A549 (cell line): ENCODE data around the gene BICRA. TPM values are rescaled to one million over a fixed set of nuclear protein-coding genes. Genes with fewer than 3 reads are reported as not detected.

ENCODE experiments used
- ATAC-seq, 2 experiments: fragments of 200-7000 bp in 1 of 2; fragments of >200 bp in 1 of 2; cut with Nextera tagmentation in 1 of 2; cut with Tn5 transposase in 1 of 2; 3 replicates each; pipeline versions ENCODE4 v1.8.0 to v1.9.1; 2018 to 2020; ENCODE audit warnings: mild to moderate bottlenecking in 1 of 2, moderate library complexity in 1 of 2
- CTCF ChIA-PET: fragments of 300-600 bp; sonication (Branson Sonifier 250); formaldehyde crosslinking; extraction: SDS; loops from one replicate; lab custom pipeline; 2021; ENCODE audit warnings: antibody characterized with exemption, inconsistent platforms; lab: Yijun Ruan, JAX
- POLR2A ChIA-PET: fragments of 350-600 bp; formaldehyde crosslinking; extraction: SDS; loops from one replicate; lab custom pipeline; 2021; ENCODE audit warnings: antibody characterized with exemption, inconsistent platforms; lab: Yijun Ruan, JAX
- DNase-seq, 2 experiments: peaks; one replicate each; pipeline versions ENCODE4 v3.0.0 to v3.0.0-alpha.2; 2011 to 2016; ENCODE audit warnings: low read depth in 1 of 2, low spot score in 1 of 2
- FAIRE-seq: peaks from 2 replicates; lab custom pipeline; 2011; peaks lifted over from hg19 to GRCh38; lab: Jason Lieb, UNC
- H3K27ac ChIP-seq, 2 experiments: fragments of >200 bp; sonication (Bioruptor Twin); formaldehyde crosslinking; 3 replicates each; pipeline ENCODE4 v1.5.1; 2016 to 2017
- H3K4me1 ChIP-seq: fragments of >200 bp; sonication (Bioruptor Twin); formaldehyde crosslinking; 3 replicates; pipeline ENCODE4 v1.6.1; 2016
- H3K4me2 ChIP-seq: fragments of >200 bp; sonication (Bioruptor Twin); formaldehyde crosslinking; 3 replicates; pipeline ENCODE4 v1.6.1; 2016
- H3K4me3 ChIP-seq: fragments of >200 bp; sonication (Bioruptor Twin); formaldehyde crosslinking; 3 replicates; pipeline ENCODE4 v1.5.1; 2016
- H3K9me3 ChIP-seq: fragments of >200 bp; sonication (Bioruptor Twin); formaldehyde crosslinking; 3 replicates; pipeline ENCODE4 v1.6.1; 2016
- BHLHE40 ChIP-seq: IDR thresholded peaks from 2 replicates; pipeline ENCODE4 v1.6.1; 2012; ENCODE audit warnings: low read depth, low read length, inconsistent platforms
- CBX8 ChIP-seq: fragments of 200-600 bp; sonication (generic); IDR thresholded peaks from 2 replicates; pipeline ENCODE4 v1.6.1; 2016
- CHD2 ChIP-seq: fragments of 150-350 bp; IDR thresholded peaks from 2 replicates; pipeline ENCODE4 v1.6.1; 2014; ENCODE audit warnings: low read length; ENCODE audit not compliant: partially characterized antibody
- CHD4 ChIP-seq: fragments of 200-600 bp; sonication (generic); IDR thresholded peaks from 2 replicates; pipeline ENCODE4 v1.6.1; 2016; ENCODE audit warnings: antibody characterized with exemption, mild to moderate bottlenecking, borderline replicate concordance
- EHMT2 ChIP-seq: fragments of 200-600 bp; sonication (generic); IDR thresholded peaks from 2 replicates; pipeline ENCODE4 v1.6.1; 2016; ENCODE audit warnings: antibody characterized with exemption, low read depth, mild to moderate bottlenecking, moderate library complexity
- FOSB ChIP-seq: fragments of 250-450 bp; sonication (Bioruptor Pico); IDR thresholded peaks from 2 replicates; pipeline ENCODE4 v1.5.0; 2020; ENCODE audit warnings: mild to moderate bottlenecking, moderate library complexity
- FOSL2 ChIP-seq, 2 experiments: fragments of 450-650 bp in 1 of 2; fragments of >200 bp in 1 of 2; sonication (Bioruptor Twin) in 1 of 2; formaldehyde crosslinking; IDR thresholded peaks; 2 replicates each; pipeline versions ENCODE4 v1.5.0 to v1.6.1; 2016 to 2020; ENCODE audit warnings: mild to moderate bottlenecking in 1 of 2, moderate library complexity in 1 of 2
- GATA3 ChIP-seq: IDR thresholded peaks from 2 replicates; pipeline ENCODE4 v1.6.1; 2012; ENCODE audit warnings: borderline replicate concordance
- HEYL ChIP-seq: fragments of 250-450 bp; sonication (Bioruptor Pico); IDR thresholded peaks from 2 replicates; pipeline ENCODE4 v1.8.0; 2021; ENCODE audit warnings: mild to moderate bottlenecking, moderate library complexity
- HOXA7 ChIP-seq: fragments of 250-450 bp; sonication (Bioruptor Pico); IDR thresholded peaks from 2 replicates; pipeline ENCODE4 v1.5.0; 2020; ENCODE audit warnings: mild to moderate bottlenecking, moderate library complexity
- HOXB13 ChIP-seq: fragments of 250-450 bp; sonication (Bioruptor Pico); IDR thresholded peaks from 2 replicates; pipeline ENCODE4 v1.5.0; 2020; ENCODE audit warnings: low read depth, mild to moderate bottlenecking, moderate library complexity
- HOXB5 ChIP-seq: fragments of 250-450 bp; sonication (Bioruptor Pico); IDR thresholded peaks from 2 replicates; pipeline ENCODE4 v1.5.0; 2020; ENCODE audit warnings: mild to moderate bottlenecking, moderate library complexity
- JUN ChIP-seq, 2 experiments: fragments of >200 bp; sonication (Bioruptor Twin); formaldehyde crosslinking; IDR thresholded peaks; 2 replicates in 1 of 2; 3 replicates in 1 of 2; pipeline ENCODE4 v1.6.1; 2016 to 2017
- MAZ ChIP-seq: fragments of 150-350 bp; IDR thresholded peaks from 2 replicates; pipeline ENCODE4 v1.6.1; 2014; ENCODE audit warnings: antibody characterized with exemption, low read depth, low read length, borderline replicate concordance
- MYC ChIP-seq: IDR thresholded peaks from 2 replicates; pipeline ENCODE4 v1.6.1; 2012; ENCODE audit warnings: mild to moderate bottlenecking, inconsistent platforms, low read length, improper control_type of control experiment, borderline replicate concordance
- NPAS2 ChIP-seq: fragments of 250-450 bp; sonication (Bioruptor Pico); IDR thresholded peaks from 2 replicates; pipeline ENCODE4 v1.8.0; 2022; ENCODE audit warnings: mild to moderate bottlenecking, moderate library complexity, borderline replicate concordance
- PHF8 ChIP-seq: fragments of 200-600 bp; sonication (generic); IDR thresholded peaks from 2 replicates; pipeline ENCODE4 v1.6.1; 2016; ENCODE audit warnings: low read depth, mild to moderate bottlenecking, antibody characterized with exemption, moderate library complexity, borderline replicate concordance
- POLR2AphosphoS2 ChIP-seq: conservative IDR thresholded peaks from 2 replicates; pipeline ENCODE4 v1.6.1; 2012; ENCODE audit warnings: low read length, improper control_type of control experiment, inconsistent platforms
- RARB ChIP-seq: fragments of 250-450 bp; sonication (Bioruptor Pico); IDR thresholded peaks from 2 replicates; pipeline ENCODE4 v1.8.0; 2021; ENCODE audit warnings: mild to moderate bottlenecking, moderate library complexity
- RNF2 ChIP-seq: fragments of 200-600 bp; sonication (generic); IDR thresholded peaks from 2 replicates; pipeline ENCODE4 v1.6.1; 2016; ENCODE audit warnings: low read depth, mild to moderate bottlenecking, antibody characterized with exemption, moderate library complexity, borderline replicate concordance
- TFCP2L1 ChIP-seq: fragments of 250-450 bp; sonication (Bioruptor Pico); IDR thresholded peaks from 2 replicates; pipeline ENCODE4 v1.5.0; 2021; ENCODE audit warnings: mild to moderate bottlenecking
- ZFP36 ChIP-seq: fragments of 450-650 bp; IDR thresholded peaks from 2 replicates; pipeline ENCODE4 v1.6.1; 2014; ENCODE audit warnings: borderline replicate concordance; ENCODE audit not compliant: partially characterized antibody
- ZNF302 ChIP-seq: fragments of 250-450 bp; sonication (Bioruptor Pico); IDR thresholded peaks from 2 replicates; pipeline ENCODE4 v1.9.0; 2021; ENCODE audit warnings: inconsistent platforms, mild to moderate bottlenecking, moderate library complexity
- WGBS: methylation state at CpG from one replicate; pipeline ENCODE4 v1.1.6; 2017; ENCODE audit errors: missing lambda C conversion rate; 5-methylcytosine and 5-hydroxymethylcytosine counted together
- polyA plus RNA-seq, 4 experiments: library from polyadenylated mRNA; depleted of rRNA in 3 of 4; stranded (reverse); fragments of >200 nt; fragmentation: RNase III in 1 of 4; extraction: RNeasy Plus Mini Kit Qiagen cat#74134 plus additional on column Dnase treatment in 1 of 4; gene quantifications; 2 replicates in 3 of 4; 3 replicates in 1 of 4; pipeline ENCODE4 v1.2.3, GENCODE V29; 2011 to 2017
- TF ChIP-seq, protein P1 (sequence below): IDR thresholded peaks from 2 replicates; pipeline ENCODE4 v1.6.1; 2012
- TF ChIP-seq, protein P2 (sequence below): fragments of 150-350 bp; IDR thresholded peaks from 2 replicates; pipeline ENCODE4 v1.6.1; 2014; ENCODE audit warnings: low read depth, mild to moderate bottlenecking, low read length
- TF ChIP-seq, protein P3 (sequence below): fragments of 250-450 bp; sonication (Bioruptor Pico); IDR thresholded peaks from 2 replicates; pipeline ENCODE4 v1.5.0; 2020; ENCODE audit warnings: low read depth, mild to moderate bottlenecking, moderate library complexity
- TF ChIP-seq, protein P4 (sequence below): fragments of 450-650 bp; IDR thresholded peaks from 2 replicates; pipeline ENCODE4 v1.6.1; 2014; ENCODE audit warnings: antibody characterized with exemption

Gene BICRA
- polyA plus RNA-seq, 2 of the 4 experiments (the other 2 are of a cell fraction): 0.83 to 12.4 TPM

DNA sequence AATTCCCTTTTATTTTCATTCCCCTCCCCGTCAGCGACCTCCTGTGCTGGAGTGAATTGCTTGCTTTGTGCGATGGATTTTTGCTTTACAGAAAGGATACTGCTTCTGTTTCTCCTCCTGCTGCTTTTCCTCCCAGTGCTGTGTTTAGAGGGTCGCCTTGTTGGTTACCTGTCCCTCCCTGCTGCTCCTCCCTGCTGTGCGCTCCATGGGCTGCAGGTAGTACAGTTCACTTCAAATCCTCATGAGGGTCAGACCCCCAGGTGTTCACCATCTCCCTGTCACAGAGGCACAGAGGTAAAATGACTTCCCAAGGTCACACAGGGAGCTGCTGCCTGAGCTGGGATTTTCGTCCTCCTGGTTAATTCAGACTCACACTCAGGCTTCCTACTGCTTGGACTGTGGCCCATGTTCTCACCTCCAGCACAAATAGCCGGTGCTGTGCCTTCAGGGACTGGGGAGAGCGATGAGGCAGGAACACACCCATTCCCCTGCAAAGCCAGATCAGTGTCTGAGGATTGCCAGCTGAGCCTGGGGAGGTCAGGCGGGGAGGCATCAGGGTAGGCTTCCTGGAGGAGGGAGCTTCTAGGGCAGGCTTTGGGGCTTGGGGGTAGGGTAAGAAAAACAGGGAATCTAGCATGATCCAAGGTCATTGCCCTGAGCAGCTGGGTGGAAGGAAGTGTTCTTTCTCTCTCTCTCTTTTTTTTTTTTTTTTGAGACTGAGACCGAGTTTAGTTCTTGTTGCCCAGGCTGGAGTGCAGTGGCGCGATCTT, 14.4 kb downstream of the BICRA start:
- H3K27ac ChIP-seq: no peak overlapping the region
- H3K4me3 ChIP-seq: no peak overlapping the region
- ATAC-seq: no peak
- ChIA-PET CTCF (interaction anchor here (0.7 to 3.4 kb wide), 6 partner anchors 10 to 187 kb away, joined by 3 to 13 read pairs (median 4); partner anchors contain the start of genes KPTN and NAPA), POLR2A (no interaction called here)
- TF ChIP-seq ZFP36 (peak; percentile 69), HOXB5 (CRISPR knock-in tag) (no peak), HOXB13 (no peak)
- TF ChIP-seq, protein P1, sequence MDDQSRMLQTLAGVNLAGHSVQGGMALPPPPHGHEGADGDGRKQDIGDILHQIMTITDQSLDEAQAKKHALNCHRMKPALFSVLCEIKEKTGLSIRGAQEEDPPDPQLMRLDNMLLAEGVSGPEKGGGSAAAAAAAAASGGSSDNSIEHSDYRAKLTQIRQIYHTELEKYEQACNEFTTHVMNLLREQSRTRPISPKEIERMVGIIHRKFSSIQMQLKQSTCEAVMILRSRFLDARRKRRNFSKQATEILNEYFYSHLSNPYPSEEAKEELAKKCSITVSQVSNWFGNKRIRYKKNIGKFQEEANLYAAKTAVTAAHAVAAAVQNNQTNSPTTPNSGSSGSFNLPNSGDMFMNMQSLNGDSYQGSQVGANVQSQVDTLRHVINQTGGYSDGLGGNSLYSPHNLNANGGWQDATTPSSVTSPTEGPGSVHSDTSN: no peak
- H3K4me1 ChIP-seq: peaks cover 26% of the 10 kb centered on the region; the same call in 2 of the 3 replicates
- DNase-seq: no peak
- H3K4me2 ChIP-seq: no peak overlapping the region
- FAIRE-seq: no peak
- WGBS: 92% methylated on average over 12 of the region's 12 CpGs
- H3K9me3 ChIP-seq: no peaks in the 10 kb centered on the region

DNA sequence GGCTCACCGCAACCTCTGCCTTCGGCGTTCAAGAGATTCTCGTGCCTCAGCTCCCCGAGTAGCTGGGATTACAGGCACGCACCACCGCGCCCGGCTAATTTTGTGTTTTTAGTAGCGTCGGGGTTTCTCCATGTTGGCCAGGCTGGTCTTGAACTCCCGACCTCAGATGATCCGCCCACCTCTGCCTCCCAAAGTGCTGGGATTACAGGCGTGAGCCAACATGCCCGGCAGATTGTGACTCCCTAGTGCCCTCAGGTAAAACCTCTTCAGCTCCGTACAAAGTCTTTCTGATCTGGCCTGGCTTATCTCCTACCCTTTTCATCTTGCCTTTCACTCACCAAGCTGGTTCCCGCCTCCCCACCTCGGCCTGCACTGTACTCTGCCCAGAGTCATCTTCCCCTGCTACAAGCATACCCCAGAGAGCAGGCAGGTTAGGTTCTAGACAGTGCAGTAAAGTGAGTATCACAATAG, 15.0 kb downstream of the BICRA start:
- ATAC-seq (no peak; a peak in 1 of 6 replicates), DNase-seq (no peak), FAIRE-seq (no peak)
- H3K4me2 ChIP-seq: no peak overlapping the region
- POLR2A ChIA-PET: interaction anchor here (0.6 kb wide), 1 partner anchor 223 kb away, joined by 6 read pairs; no protein-coding TSS in a partner anchor
- no peaks in the 10 kb centered on the region for H3K9me3 ChIP-seq
- H3K27ac ChIP-seq: peak overlapping the region in 1 of 2 experiments; percentile 11; a peak in 1 of 6 replicates
- peaks cover 22% of the 10 kb centered on the region; the same call in 2 of the 3 replicates for H3K4me1 ChIP-seq
- no peak overlapping the region for H3K4me3 ChIP-seq
- CTCF ChIA-PET: interaction anchor here (0.7 to 3.4 kb wide), 4 partner anchors 12 to 187 kb away, joined by 3 to 13 read pairs (median 4); partner anchors contain the start of gene NAPA
- WGBS: 85% methylated on average over 18 of the region's 18 CpGs
- TF ChIP-seq PHF8 (no peak), JUN (IDR thresholded peaks at IDR 0.05) (no peak), CHD2 (no peak), RNF2 (no peak), NPAS2 (CRISPR knock-in tag) (no peak), TFCP2L1 (CRISPR knock-in tag) (no peak), CBX8 (no peak), GATA3 (no peak), MAZ (no peak), HOXB5 (CRISPR knock-in tag) (no peak), HOXB13 (no peak), ZNF302 (no peak), BHLHE40 (no peak)
- TF ChIP-seq, protein P2, sequence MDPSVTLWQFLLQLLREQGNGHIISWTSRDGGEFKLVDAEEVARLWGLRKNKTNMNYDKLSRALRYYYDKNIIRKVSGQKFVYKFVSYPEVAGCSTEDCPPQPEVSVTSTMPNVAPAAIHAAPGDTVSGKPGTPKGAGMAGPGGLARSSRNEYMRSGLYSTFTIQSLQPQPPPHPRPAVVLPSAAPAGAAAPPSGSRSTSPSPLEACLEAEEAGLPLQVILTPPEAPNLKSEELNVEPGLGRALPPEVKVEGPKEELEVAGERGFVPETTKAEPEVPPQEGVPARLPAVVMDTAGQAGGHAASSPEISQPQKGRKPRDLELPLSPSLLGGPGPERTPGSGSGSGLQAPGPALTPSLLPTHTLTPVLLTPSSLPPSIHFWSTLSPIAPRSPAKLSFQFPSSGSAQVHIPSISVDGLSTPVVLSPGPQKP: no peak

DNA sequence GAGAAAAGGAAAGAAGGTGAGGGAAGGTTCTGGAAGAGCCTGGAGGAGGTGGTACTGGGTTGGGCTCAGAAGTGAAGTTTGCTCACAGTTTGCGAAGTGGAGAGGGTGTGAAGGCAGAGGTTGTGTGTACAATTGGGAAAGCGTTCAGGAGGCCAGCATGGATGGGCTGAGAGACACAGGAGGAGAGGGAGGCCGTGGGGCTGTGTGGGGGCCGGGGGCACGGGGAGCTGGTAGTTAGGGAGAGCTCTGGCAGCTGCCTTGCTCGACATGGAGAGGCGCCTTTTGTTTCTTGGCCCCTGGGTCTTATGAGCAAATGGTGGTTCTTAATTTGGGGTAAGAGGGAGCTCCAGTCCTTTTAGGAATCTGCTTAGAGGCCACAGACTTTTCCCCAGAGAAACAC, 16.7 kb downstream of the BICRA start:
- Histone ChIP-seq H3K4me3 (no peak overlapping the region), H3K4me1 (peaks cover 14% of the 10 kb centered on the region; the same call in 2 of the 3 replicates), H3K9me3 (no peaks in the 10 kb centered on the region), H3K4me2 (no peak overlapping the region), H3K27ac (no peak overlapping the region)
- FAIRE-seq (no peak), ATAC-seq (0 out of 6 replicates have a peak, but pooled peaks of 1 of the 2 experiments have one; percentile 38), DNase-seq (no peak)
- CTCF ChIA-PET: interaction anchor here (0.6 to 3.4 kb wide), 13 partner anchors 9 to 330 kb away, joined by 3 to 14 read pairs (median 4); partner anchors contain the start of genes EHD2 and KPTN
- POLR2A ChIA-PET: interaction anchor here (0.6 kb wide), 1 partner anchor 9 kb away, joined by 5 read pairs; no protein-coding TSS in a partner anchor
- WGBS: 91% methylated on average over 7 of the region's 7 CpGs
- TF ChIP-seq FOSB (CRISPR knock-in tag) (no peak), RARB (CRISPR knock-in tag) (no peak), MYC (no peak), BHLHE40 (no peak), EHMT2 (no peak), FOSL2 (IDR thresholded peaks at IDR 0.05) (no peak), FOSL2 (CRISPR knock-in tag; IDR thresholded peaks at IDR 0.05) (no peak), CHD4 (no peak), HEYL (no peak), POLR2AphosphoS2 (no peak), HOXA7 (CRISPR knock-in tag) (no peak)
- TF ChIP-seq, protein P3, sequence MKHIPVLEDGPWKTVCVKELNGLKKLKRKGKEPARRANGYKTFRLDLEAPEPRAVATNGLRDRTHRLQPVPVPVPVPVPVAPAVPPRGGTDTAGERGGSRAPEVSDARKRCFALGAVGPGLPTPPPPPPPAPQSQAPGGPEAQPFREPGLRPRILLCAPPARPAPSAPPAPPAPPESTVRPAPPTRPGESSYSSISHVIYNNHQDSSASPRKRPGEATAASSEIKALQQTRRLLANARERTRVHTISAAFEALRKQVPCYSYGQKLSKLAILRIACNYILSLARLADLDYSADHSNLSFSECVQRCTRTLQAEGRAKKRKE (CRISPR knock-in tag): no peak
- TF ChIP-seq, protein P4, sequence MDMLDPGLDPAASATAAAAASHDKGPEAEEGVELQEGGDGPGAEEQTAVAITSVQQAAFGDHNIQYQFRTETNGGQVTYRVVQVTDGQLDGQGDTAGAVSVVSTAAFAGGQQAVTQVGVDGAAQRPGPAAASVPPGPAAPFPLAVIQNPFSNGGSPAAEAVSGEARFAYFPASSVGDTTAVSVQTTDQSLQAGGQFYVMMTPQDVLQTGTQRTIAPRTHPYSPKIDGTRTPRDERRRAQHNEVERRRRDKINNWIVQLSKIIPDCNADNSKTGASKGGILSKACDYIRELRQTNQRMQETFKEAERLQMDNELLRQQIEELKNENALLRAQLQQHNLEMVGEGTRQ: no peak
- TF ChIP-seq, protein P1: no peak
